Measurements from ENCODE around the gene PLXNB2.

DNA sequence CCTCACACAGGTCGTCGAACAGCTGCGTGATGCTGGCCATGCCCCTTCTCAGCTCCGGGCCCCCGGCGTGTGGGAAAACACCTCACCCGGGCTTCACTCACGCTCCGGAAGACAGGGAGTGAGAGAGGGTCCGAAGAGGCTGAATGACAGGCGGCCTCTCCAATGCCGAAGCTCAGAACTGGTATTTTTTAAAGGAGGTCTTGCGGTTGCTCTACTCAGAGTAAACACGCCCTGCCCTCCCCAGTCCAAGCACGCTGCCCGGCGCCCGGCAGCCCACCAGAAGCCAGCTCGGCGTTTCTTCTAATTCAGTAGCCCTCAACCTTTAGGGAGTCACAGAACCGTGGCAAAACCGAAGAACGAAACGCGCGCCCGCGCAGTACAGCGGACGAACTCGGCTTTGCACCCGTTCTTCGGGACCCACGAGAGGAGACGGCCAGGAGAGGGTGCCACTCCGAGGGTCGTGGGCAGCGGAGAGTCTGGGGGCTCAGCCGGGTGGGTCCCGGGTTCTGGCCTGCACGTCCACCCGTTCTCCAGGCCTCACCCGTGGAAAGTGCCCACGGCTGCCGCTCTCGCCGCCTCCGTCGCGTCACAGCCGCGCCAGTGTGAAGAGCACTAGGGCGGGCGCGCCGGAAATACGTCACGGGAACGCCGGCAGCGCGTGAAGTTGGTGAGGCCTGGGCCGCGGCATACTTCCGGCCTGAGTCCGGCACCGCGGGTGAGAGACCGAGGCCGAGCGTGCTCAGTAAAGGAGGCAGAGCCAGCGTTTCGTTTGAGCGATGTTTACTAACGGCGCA lies 62.8 kb downstream of the PLXNB2 start, which contains the start of gene TUBGCP6:
- TF ChIP-seq GATA2 (IDR thresholded peaks at IDR 0.05; ENCODE audit: low read depth, low read length) (no peak), GATA3 (IDR thresholded peaks at IDR 0.05; ENCODE audit: low read depth, low read length) (no peak)

Data from SH-SY5Y (cell line).